ENCODE data around the gene ARPC5.

ARPC5 gene

DNA sequence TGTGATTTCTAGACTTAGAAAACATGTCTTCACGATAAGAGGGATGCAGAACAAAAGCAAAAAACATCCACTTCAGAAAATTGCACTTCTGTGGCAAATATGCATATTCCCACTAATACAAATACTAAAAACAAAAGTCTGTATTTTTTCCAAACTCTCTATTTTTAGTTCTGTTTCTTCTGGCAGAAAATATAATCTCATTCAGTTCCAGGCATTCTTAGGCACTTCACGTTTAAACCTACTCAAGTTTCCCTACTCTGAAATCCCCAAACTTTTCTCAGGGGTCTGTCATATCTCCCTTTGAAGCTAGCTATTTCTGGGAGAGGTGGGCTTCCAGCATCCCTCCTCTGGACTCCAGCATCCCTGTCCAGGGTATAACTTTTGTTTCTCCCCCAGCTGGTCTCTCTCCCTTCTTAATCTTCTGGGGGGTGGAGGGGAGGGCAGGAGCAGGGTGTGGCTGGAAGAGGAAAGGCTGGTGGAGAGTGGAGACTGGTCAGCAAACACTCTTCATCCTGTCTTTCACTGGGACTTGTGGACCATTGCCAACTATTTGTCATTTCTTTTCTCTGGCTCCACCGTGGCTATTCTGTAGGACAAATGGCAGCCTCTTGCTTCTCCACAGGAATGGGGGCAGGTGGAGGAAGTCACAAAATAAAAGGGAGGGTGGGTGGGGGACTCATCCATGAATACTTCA lies 25.7 kb downstream of the ARPC5 start:
- no peak for DNase-seq

- no peak for DNase-seq
These were observed 26.3 kb downstream of the ARPC5 start for GRCh38 chr1:183609313-183609712.

DNA sequence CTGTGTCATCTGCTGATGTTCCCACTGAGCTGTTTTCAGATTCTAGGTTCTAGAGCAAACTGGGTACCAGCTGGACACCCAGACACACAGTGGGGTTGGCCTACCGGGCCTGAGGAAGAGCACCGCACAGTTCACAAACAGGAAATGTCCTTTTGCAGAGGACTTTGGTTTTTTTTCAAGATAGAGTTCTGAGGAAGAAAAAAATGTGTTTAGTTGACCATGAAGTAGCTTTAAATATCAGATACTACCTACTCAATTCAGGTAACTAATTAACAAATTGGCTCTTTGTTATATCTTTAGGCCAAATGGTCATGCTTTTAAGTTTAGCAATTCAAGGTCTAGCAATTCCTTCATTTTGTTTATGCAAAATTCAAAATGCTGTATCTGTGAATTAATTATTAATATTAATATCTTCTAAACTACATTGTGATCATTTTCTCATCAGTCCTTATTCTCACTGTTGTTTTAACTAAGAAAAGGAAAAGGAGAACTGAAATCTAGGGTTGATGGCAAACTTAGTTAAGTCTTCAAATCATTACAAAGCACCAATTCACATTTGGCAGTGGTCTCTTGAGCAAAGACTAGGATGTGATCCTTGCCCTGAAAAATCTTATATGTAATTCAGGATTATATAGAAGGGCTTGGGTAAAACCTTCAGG lies 28.1 kb downstream of the ARPC5 start:
- no peak for DNase-seq

- no peak for DNase-seq
These were observed 29.7 kb downstream of the ARPC5 start for GRCh38 chr1:183605904-183606303.

DNA sequence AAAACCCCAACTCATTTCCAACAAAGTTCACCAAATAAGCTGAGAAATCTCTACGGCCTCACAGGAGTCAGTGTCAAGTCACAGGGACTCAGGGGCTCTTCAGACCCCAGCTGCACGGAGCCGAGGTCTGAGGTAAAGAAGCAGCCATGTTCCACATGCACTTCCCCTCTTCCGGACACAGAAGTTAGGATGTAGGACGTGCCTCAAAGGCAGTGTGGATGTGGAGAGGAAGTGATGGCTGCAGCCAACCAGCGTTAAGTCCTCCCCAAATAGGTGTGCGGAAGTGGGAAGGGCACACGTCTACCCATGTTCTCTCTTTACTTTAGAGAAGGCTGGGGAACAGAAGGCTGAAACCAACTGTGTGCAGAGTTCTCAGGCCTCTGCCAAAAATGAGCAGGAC lies 30.8 kb downstream of the ARPC5 start:
- DNase-seq: no peak

- no peak for DNase-seq
These were observed 31.4 kb downstream of the ARPC5 start for GRCh38 chr1:183604038-183604808.

GRCh38 chr1:183602510-183602909 lies 33.1 kb downstream of the ARPC5 start:
- no peak for DNase-seq

DNA sequence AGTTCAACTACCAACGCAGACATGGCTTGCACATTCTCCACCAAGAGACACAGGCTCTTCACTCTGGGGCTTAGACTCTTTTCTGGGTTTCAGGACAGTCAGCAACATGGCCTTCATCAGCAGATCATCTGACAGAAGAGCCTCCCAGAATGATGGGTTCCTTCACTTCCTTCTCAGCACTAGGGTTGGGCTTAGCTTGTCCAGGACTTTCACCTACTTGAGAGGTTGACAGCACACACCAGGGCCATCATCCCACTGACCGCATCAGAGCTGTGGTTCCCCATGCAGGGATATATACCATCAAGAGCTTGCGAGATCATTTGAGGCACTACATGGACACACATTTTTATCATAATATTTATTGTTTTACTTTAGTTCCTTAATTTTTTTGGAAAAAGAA lies 34.9 kb downstream of the ARPC5 start:
- DNase-seq: no peak

DNA sequence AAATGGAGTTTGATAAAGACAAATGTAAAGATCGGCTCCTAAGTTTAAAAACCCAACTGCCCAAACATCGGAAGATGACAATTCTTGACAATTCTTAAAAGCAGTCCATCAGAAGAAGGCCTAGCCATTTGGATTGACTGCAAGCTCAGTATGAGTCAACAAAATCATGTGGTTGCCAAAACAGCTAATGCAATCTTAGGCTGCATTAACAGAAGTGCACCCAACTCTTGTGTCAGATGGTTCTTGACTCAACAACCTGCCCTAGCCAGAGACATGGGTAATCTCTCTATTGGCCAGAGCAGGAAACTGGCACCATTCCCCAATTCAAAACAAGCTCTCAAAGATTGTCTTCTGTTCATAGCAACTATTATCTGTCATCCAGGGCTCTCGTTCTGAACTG lies 35.4 kb downstream of the ARPC5 start:
- no peak for DNase-seq

DNA sequence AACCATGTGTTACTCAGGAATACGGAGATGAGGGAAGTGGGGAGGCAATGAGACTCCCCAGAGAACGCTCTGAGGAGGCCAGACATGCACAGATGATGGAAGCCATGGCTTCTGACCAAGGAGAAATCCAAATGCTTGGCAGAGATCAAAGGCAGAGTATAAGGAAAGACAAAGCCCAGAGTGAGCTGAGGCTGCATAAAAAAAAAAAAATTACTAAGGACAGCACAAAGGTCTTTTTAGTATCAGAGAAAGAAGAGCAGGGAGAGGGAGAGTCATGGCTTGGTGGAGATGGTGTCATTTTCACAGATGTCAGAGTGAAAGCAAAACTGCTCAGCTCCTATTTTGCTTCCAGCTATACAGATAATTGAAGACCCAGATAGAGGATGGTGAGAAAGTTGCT lies 37.2 kb downstream of the ARPC5 start:
- no peak for DNase-seq

- DNase-seq: no peak
These were observed 37.8 kb downstream of the ARPC5 start for GRCh38 chr1:183597656-183598347.

DNA sequence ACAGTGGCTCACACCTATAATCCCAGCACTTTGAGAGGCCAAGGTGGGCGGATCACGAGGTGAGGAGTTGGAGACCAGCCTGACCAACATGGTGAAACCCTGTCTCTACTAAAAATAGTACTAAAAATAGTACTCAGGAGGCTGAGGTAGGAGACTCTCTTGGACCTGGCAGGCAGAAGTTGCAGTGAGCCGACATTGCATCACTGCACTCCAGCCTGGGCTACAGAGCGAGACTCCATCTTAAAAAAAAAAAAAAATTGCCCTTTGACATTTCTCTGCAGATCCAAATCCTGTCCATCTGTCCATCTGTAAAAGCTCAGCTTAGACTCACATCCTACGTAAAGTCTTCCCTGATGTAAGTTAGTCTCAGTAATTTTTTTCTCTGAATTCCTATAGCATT lies 39.1 kb downstream of the ARPC5 start:
- DNase-seq: no peak

DNA sequence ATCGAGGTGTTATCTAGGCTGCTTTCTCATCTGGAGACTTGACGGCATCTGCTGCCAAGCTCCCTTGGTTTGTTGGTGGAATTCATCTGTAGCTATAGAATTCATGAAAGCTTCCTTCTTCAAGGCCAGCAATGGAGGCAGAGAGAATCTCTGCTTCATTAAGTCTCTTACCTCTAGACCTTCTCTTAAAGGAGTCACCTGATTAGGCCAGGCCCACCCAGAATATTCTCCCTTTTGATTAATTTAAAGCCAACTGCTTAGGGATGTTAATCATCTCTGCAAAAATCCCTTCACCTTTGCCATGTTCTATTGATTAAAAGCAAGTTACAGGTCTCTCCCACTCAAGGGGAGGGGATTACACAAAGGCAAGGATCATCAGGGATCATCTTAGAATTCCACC lies 40.0 kb downstream of the ARPC5 start:
- no peak for DNase-seq

DNA sequence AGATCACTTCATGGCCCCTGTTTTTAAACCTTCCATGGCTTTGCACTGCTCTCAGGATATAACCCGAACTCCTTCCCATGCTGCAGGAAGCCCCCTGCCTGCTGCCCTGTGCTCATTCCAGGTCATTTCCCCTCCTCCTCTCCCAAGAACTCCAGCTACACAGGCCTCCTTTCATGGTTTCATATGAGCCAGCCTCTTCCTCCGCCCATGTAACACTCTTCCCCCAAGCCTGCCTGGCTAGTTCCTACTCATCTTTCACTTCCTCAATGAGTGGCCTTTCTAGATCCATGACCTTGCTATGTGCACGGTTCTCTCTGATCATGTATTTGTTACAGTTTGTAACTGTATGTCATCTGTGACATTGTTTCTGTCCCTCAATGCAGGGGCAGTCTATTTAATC lies 42.2 kb downstream of the ARPC5 start:
- no peak for DNase-seq

DNA sequence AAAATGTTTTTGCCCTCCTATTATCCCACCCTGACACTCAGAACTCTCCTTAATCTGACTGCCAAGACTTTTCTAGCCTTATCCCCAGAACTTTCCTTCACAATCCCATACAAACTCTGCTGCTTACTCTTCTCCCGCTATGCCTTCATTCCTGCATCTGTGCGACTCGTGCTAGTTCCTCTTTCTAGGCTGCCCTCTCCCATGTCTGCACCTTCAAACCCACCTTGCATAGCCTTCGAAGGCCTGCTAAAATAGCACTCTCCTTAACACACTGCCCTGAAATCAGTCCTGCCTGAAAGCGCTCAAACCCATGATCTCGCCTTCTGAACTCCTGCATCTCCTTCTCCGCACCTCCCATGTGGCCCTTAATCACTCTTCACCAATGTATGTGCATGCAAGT lies 42.9 kb downstream of the ARPC5 start:
- DNase-seq: no peak

DNA sequence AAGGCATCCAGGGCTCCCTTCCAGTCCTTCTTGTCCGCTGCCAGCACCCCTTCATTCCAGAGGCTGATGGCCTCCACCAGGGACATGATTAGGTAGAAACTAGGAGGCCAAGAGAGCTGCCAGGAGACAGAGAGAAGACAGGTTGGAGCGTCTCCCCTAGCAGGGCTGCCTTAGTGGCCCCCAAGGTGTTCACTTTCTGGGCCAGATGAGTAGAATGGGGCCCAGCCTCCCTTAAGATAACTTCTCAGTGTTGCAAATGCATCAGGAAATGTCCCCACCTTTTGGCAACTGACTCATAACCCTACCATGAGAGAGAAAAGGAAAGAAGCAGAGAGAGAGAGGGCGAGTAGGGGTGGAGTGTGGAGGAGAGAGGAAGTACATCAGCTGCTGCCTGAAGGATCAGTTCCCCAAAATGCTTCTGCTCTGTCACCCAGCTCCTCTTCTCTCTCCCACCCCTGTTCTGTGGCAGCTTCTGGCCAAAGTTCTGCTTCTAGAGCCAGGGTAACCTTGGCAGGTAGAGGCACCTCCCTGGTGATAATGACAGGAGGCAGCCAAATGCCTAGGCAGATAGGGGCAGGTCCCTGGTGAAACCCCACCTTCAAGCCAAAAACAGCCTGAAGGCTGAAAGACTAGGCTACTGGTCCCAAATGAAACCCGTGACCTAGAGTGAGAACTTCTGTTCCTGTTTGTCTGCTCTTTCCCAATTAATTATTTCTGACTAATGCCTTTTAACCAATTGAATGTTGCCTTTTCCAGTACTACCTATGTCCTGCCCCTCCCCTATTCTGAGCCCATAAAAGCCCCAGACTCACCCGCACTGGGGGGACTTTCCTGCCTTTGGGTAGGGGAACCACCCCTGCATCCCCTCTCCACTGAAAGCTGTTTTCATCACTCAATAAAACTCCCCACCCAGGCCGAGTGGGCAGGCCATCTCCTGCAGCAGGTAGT lies 45.1 kb downstream of the ARPC5 start, which contains the start of gene NCF2:
Gene NCF2 (minus strand): TSS at position 216 of the 948 bp plus-strand sequence. CDS start 130 bp downstream, at position 86.
- no peak for DNase-seq

GRCh38 chr1:183589874-183590243 lies 45.7 kb downstream of the ARPC5 start:
- DNase-seq: no peak

DNA sequence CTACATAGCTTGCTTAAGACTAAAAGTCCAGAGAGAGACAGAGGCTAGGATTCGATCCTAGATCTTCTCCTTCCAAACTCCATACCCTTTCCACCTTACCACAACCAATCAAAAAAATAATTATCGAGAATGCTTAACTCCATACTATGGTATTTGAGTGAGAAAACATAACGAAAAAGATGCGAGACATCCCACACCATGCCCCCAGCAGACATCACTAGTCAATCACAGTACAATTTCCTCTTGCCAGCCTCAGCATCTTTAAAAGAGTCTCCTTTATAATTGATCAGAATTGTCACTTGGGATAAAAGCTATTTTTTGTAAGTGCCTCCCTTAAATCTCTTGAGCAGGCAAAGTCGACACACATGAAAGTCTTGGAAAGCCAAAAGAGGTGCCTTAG lies 46.2 kb downstream of the ARPC5 start:
- DNase-seq: no peak

DNA sequence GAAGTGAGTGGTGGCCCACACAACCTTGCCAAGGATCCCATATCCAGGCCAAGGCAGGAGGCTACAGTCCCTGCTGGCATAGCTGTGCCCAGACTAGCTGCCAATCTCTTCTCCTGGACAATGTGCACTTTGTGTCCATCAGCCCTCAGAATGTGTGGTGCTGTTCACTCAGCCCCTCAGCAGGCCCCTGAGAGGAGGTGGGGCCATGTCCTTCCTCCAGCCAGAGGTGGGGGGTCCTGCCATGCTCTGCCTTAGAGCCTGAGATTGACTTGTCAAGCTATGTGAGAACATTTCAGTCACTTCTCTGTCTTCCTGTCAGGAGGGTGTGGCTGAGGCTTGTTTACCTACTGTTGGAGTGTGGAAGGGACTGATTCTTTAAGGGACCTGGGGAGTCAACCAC lies 46.8 kb downstream of the ARPC5 start:
- DNase-seq: no peak

GRCh38 chr1:183586926-183587325 lies 48.7 kb downstream of the ARPC5 start:
- DNase-seq: no peak

DNA sequence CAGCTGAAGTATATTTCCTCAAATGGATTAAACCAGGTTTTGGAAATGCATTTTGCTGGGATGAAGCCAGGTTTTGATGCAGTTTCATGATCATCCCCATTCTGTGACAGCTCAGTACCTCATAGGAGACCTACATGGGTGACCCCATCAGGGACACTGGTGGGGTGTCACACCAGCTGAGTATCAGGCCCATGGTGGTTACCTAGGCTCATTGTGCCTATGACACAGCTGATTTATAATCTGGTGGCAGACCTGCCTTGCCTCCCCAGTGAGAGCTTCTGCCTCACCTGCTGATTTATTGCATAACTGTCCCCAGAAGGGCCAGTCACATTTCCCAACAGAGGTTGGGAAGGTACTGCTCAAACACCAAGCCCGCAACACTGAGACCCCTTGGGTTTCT lies 49.1 kb downstream of the ARPC5 start:
- no peak for DNase-seq

DNA sequence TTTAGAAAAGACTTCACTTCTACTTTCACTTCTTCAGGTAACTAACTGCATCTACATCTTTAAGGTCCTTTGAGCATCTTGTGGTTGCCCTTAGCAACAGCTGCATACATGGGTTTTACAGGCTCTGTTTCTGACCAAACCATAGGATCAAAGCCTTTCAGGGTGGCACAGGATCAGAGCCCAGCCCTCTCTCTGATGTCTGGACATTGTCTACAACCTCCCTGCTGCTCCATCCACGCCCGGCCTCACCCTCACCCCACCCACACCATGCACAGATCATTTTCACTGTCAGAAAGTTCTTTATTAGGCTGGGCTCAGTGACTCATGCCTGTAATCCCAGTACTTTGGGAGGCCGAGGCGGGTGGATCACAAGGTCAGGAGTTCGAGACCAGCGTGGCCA lies 50.5 kb downstream of the ARPC5 start:
- DNase-seq: no peak
